ENCODE results near the gene DMXL1.

Gene DMXL1

DNA sequence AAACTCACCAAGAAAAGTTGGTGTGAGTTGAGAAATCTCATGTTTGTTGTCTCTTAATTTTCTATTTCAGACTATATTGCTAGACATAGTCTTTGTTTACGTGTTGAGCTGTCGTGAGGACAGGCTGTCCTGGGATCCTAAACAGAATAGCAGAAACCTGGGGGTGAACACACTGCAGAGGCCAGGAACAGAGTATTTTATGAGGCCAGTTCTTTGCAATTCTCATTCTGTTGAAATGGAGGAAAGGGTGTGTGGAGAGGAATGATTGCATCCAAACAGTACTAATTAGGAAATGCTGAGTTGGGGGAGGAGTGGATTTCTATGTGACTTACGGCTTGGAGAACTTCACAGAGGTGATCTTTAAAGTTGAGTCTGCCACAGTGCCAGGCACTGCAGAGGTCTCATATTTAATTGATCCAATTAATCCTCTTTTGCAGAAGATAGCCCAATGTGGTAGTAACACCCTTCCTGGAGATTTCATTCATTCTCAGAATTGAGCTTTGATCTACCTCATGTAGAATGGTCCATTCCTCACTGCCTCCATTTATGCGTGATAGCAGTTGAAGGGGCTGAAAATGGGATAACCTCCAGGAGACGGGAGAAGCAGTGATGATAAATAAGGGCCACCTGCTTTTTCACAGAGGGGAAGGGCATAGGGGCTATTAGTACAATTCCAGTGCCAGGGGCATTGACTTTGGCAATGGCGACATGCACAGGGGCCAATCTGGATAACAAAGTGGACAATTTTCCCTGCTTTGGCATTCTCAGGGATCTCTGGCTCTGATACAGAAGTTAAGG is 200.3 kb downstream of the DMXL1 start:
- H3K4me2 ChIP-seq (ENCODE audit: low read length) = peak overlapping the region; percentile 93
- H3K4me1 ChIP-seq (ENCODE audit: insufficient read depth, low read length, severe bottlenecking) = peaks cover 74% of the 10 kb centered on the region
- peak overlapping the region; percentile 99 for H3K4me3 ChIP-seq (ENCODE audit: low read depth, low read length, poor library complexity, severe bottlenecking)
- TF ChIP-seq EZH2 (IDR thresholded peaks at IDR 0.05; ENCODE audit: borderline replicate concordance, low read length) = no peak
- peaks cover 14% of the 10 kb centered on the region; the same call in 1 of the 2 replicates for H3F3A ChIP-seq (ENCODE audit: insufficient read depth, low read length)
- no peaks in the 10 kb centered on the region for H3K27me3 ChIP-seq (ENCODE audit: insufficient read depth, low read length)
- peaks cover 39% of the 10 kb centered on the region for H3K79me2 ChIP-seq (ENCODE audit: insufficient read depth, low read length)
- peaks cover 4% of the 10 kb centered on the region for H3K36me3 ChIP-seq (ENCODE audit: insufficient read depth, low read length)
- H4K20me1 ChIP-seq (ENCODE audit: insufficient read depth, low read length) = no peaks in the 10 kb centered on the region
- H3K27ac ChIP-seq (ENCODE audit: low read depth, low read length, poor library complexity, severe bottlenecking) = peak overlapping the region; percentile 99
- peak overlapping the region; percentile 99 for H3K9ac ChIP-seq (ENCODE audit: low read length)
- no peaks in the 10 kb centered on the region for H3K9me2 ChIP-seq (ENCODE audit: low read depth, low read length)
- H3K9me3 ChIP-seq (ENCODE audit: low read length) = no peaks in the 10 kb centered on the region
- no peak overlapping the region for H2AFZ ChIP-seq (ENCODE audit: low read length)

DNA sequence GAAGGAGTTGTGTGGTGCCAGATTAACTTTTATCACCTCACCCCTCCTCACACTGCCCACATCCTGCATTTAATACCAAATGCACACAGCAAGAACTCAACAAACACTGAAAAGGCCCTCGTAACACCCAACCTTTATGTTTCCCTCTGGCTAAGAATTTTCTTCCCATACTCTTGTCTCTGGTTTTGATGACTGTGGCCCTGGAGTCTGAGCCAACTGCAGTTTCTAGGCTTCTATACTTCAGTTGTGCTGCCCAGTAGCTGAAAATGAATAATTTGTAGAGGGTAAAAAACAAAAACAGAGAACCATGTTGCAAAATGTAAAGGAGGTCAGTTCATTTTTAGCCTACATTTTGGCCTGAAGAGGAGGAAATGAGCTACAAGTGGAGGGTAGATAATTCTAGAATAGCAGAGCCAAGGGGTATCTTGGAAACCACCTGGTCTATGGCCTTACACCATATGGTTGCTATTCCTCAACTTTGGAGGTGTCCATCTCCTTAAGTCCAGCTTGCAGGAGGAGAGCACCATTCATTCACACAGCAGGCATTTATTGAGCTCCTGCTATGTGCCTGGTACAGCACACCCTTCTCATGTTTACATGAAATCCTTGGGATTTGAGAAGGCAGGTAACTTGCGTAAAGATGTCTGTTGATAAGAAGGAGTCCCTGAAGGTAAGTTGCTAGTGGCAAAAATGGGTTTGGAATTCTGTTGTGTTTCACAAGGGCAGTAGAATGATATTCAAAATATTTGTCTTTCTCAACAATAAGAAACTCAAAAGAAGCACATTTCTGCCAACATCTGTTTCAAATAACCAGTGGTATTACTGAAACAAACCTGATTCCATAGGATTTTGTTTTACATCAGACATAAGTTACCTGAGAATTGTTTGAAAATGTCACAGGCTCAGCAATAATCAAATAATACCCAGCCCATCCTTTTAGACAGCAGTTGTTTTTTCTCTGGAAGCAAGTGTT is 201.2 kb downstream of the DMXL1 start:
- Histone ChIP-seq H3K27ac (ENCODE audit: low read depth, low read length, poor library complexity, severe bottlenecking) (peak overlapping the region; percentile 99), H3K79me2 (ENCODE audit: insufficient read depth, low read length) (peaks cover 40% of the 10 kb centered on the region), H2AFZ (ENCODE audit: low read length) (no peak overlapping the region), H3K36me3 (ENCODE audit: insufficient read depth, low read length) (peaks cover 4% of the 10 kb centered on the region; the same call in 1 of the 2 replicates), H3K9ac (ENCODE audit: low read length) (peak overlapping the region; percentile 99; the same call in 1 of the 2 replicates), H3K4me2 (ENCODE audit: low read length) (peak overlapping the region; percentile 93), H4K20me1 (ENCODE audit: insufficient read depth, low read length) (no peaks in the 10 kb centered on the region), H3F3A (ENCODE audit: insufficient read depth, low read length) (peaks cover 20% of the 10 kb centered on the region), H3K9me2 (ENCODE audit: low read depth, low read length) (no peaks in the 10 kb centered on the region), H3K9me3 (ENCODE audit: low read length) (no peaks in the 10 kb centered on the region), H3K4me3 (ENCODE audit: low read depth, low read length, poor library complexity, severe bottlenecking) (peak overlapping the region; percentile 99), H3K4me1 (ENCODE audit: insufficient read depth, low read length, severe bottlenecking) (peaks cover 83% of the 10 kb centered on the region), H3K27me3 (ENCODE audit: insufficient read depth, low read length) (no peaks in the 10 kb centered on the region)
- TF ChIP-seq EZH2 (IDR thresholded peaks at IDR 0.05; ENCODE audit: borderline replicate concordance, low read length) = no peak
- TF ChIP-seq, protein P1, sequence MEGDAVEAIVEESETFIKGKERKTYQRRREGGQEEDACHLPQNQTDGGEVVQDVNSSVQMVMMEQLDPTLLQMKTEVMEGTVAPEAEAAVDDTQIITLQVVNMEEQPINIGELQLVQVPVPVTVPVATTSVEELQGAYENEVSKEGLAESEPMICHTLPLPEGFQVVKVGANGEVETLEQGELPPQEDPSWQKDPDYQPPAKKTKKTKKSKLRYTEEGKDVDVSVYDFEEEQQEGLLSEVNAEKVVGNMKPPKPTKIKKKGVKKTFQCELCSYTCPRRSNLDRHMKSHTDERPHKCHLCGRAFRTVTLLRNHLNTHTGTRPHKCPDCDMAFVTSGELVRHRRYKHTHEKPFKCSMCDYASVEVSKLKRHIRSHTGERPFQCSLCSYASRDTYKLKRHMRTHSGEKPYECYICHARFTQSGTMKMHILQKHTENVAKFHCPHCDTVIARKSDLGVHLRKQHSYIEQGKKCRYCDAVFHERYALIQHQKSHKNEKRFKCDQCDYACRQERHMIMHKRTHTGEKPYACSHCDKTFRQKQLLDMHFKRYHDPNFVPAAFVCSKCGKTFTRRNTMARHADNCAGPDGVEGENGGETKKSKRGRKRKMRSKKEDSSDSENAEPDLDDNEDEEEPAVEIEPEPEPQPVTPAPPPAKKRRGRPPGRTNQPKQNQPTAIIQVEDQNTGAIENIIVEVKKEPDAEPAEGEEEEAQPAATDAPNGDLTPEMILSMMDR (IDR thresholded peaks at IDR 0.05; ENCODE audit: low read length) = no peak

DNA sequence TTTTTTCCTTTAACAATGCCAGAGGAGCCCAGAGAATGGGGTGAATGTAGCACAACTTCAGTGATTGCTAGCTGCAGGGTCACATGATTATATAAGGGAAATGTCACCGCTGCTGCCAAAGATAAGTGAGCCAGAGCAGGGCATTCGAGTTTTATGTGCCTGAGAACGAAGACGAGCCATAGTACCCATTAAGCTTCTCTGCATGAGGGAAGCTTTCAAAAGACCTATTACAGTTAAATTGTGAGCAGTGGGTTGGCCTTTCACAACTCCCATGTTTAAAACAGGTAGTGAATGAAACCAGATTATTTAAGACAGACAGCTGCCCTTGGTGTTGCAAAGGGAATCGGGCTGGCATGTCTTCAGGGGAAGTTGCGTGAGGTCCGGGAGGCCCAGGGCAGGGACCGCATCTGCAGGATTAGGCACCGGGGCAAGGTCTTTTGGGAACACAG is 202.5 kb downstream of the DMXL1 start:
- H3K9me3 ChIP-seq (ENCODE audit: low read length) = no peaks in the 10 kb centered on the region
- TF ChIP-seq, protein P1 (IDR thresholded peaks at IDR 0.05; ENCODE audit: low read length) = no peak
- TF ChIP-seq EZH2 (IDR thresholded peaks at IDR 0.05; ENCODE audit: borderline replicate concordance, low read length) = no peak
- peaks cover 54% of the 10 kb centered on the region for H3K79me2 ChIP-seq (ENCODE audit: insufficient read depth, low read length)
- no peaks in the 10 kb centered on the region for H4K20me1 ChIP-seq (ENCODE audit: insufficient read depth, low read length)
- peak overlapping the region; percentile 93 for H3K4me2 ChIP-seq (ENCODE audit: low read length)
- peaks cover 90% of the 10 kb centered on the region for H3K4me1 ChIP-seq (ENCODE audit: insufficient read depth, low read length, severe bottlenecking)
- peak overlapping the region; percentile 99 for H3K9ac ChIP-seq (ENCODE audit: low read length)
- peaks cover 4% of the 10 kb centered on the region; the same call in 1 of the 2 replicates for H3K36me3 ChIP-seq (ENCODE audit: insufficient read depth, low read length)
- peak overlapping the region; percentile 99 for H3K4me3 ChIP-seq (ENCODE audit: low read depth, low read length, poor library complexity, severe bottlenecking)
- H3F3A ChIP-seq (ENCODE audit: insufficient read depth, low read length) = peaks cover 20% of the 10 kb centered on the region
- no peaks in the 10 kb centered on the region for H3K9me2 ChIP-seq (ENCODE audit: low read depth, low read length)
- peak overlapping the region; percentile 99 for H3K27ac ChIP-seq (ENCODE audit: low read depth, low read length, poor library complexity, severe bottlenecking)
- H3K27me3 ChIP-seq (ENCODE audit: insufficient read depth, low read length) = no peaks in the 10 kb centered on the region
- no peak overlapping the region for H2AFZ ChIP-seq (ENCODE audit: low read length)
